ENCODE measurements around the gene PCOLCE2.

Gene PCOLCE2

DNA sequence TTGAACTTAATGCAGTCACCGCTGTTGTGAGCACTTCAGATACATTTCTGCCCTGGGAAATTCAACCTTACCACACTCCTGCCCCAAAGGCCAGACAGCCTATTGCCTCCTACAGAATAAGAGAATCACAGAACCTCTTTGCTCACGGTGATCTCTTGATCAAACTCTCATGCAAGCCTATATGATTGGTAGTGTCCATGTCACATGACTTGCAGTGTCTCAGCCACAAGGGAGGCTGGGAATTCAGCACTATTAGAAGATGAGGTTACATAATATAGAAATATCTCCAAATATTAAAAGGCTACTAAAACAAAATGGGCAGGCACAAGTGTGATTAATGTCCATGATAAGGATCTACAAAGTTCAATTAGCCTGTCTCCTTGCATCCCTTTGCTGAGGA is 3.8 kb upstream of the PCOLCE2 start:
- Mint-ChIP-seq H3K9me3 (peaks cover 5% of the 10 kb centered on the region), H3K27ac (no peak overlapping the region), H3K4me1 (peaks cover 10% of the 10 kb centered on the region), H3K4me3 (no peak overlapping the region), H3K36me3 (ENCODE audit: low read depth) (no peaks in the 10 kb centered on the region), H3K27me3 (ENCODE audit: low read depth, poor library complexity) (peaks cover 18% of the 10 kb centered on the region)
- TF ChIP-seq, protein P1, sequence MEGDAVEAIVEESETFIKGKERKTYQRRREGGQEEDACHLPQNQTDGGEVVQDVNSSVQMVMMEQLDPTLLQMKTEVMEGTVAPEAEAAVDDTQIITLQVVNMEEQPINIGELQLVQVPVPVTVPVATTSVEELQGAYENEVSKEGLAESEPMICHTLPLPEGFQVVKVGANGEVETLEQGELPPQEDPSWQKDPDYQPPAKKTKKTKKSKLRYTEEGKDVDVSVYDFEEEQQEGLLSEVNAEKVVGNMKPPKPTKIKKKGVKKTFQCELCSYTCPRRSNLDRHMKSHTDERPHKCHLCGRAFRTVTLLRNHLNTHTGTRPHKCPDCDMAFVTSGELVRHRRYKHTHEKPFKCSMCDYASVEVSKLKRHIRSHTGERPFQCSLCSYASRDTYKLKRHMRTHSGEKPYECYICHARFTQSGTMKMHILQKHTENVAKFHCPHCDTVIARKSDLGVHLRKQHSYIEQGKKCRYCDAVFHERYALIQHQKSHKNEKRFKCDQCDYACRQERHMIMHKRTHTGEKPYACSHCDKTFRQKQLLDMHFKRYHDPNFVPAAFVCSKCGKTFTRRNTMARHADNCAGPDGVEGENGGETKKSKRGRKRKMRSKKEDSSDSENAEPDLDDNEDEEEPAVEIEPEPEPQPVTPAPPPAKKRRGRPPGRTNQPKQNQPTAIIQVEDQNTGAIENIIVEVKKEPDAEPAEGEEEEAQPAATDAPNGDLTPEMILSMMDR (IDR thresholded peaks at IDR 0.05) = no peak
- no peak for DNase-seq

DNA sequence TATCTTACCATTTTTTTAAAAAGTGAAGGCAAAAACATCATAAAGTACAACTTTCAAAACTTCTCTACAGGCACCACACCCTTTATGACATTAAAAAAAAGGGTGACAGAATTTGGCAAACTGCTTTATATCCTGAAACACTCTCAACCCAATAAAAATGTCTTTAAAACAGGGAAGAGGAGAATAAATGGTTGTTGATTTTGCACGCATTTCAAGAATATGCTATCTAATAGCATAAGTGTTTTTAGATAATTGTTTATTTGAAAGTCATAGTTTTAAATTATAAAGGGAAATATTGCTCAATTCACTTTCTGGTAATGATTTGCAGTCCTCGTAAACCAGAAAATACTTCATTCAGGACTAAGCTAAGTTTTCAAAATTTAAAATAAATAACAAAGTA is 1.7 kb upstream of the PCOLCE2 start:
- Mint-ChIP-seq H3K36me3 (ENCODE audit: low read depth) (peaks cover 3% of the 10 kb centered on the region), H3K9me3 (peaks cover 5% of the 10 kb centered on the region), H3K4me1 (peaks cover 19% of the 10 kb centered on the region), H3K27me3 (ENCODE audit: low read depth, poor library complexity) (peaks cover 21% of the 10 kb centered on the region), H3K4me3 (no peak overlapping the region), H3K27ac (no peak overlapping the region)
- no peak for DNase-seq
- TF ChIP-seq, protein P1 (IDR thresholded peaks at IDR 0.05) = no peak

DNA sequence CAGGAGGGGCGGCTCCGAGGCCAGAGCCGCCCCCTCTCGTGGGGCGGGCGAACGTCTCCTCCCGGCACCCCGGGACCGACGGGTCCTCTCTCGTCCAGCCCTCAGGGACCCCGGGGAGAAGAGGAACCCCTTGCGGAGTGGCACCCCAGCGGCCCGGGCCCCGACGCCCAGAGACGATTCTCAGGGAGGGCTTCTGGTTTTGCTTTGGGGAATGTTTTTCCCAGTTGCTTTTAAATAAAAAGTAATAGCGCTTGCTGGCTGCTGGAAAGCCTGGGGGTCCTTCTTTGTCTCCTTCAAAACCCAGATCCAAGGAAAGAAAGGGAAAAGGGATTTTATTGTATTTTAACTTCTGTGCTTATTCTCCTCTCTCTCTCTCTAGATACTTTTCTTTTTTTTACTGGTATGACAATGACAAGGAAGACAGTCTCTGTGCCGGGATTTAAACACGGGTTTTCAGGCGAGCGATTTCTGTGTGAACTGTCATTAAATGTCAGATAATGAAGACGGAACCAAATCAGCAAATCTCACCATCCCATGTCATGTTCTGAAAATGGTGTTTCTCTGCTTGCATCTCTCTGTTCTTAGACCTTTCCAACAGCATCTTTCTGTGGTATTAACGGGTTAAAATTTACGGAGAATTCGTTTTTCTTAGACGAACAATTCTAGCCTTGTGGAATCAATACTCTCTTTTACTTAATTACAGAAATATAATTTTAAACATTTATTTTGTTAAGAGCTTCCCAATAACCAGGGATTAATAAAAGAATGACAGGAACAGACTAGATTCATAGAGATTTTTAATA is 530 bp upstream of the PCOLCE2 start:
- H3K27me3 Mint-ChIP-seq (ENCODE audit: low read depth, poor library complexity) = peaks cover 19% of the 10 kb centered on the region

DNA sequence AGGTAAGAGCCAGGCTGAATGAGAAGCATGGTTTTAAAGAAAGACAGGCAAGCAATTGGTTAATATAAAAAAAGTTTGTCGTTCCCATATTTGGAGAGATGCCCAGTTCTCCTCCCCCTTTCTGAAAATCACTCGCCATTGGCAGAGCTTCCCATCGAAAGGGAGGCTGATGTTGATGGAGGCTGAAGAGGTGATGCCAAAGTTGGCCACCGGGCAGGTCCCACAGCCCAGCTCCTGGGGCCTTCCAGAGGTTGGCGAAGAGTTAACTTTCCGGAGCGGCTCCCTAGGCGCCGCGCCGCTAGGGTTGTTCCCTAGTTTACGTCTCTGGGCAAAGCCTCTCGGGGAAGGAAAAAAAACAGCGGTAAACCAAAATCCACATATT is 793 bp downstream of the PCOLCE2 start:
- TF ChIP-seq, protein P1 (IDR thresholded peaks at IDR 0.05) = no peak
- H3K36me3 Mint-ChIP-seq (ENCODE audit: low read depth) = peaks cover 5% of the 10 kb centered on the region
- DNase-seq = no peak
- H3K4me3 Mint-ChIP-seq = peak overlapping the region; percentile 81
- peaks cover 19% of the 10 kb centered on the region for H3K27me3 Mint-ChIP-seq (ENCODE audit: low read depth, poor library complexity)
- H3K27ac Mint-ChIP-seq = no peak overlapping the region
- no peaks in the 10 kb centered on the region for H3K9me3 Mint-ChIP-seq
- peaks cover 19% of the 10 kb centered on the region for H3K4me1 Mint-ChIP-seq

More for the DNA sequence above, 530 bp upstream of the PCOLCE2 start:
- TF ChIP-seq, protein P1 (IDR thresholded peaks at IDR 0.05) = no peak
- DNase-seq = no peak
- Mint-ChIP-seq H3K36me3 (ENCODE audit: low read depth) (peaks cover 5% of the 10 kb centered on the region), H3K4me1 (peaks cover 19% of the 10 kb centered on the region), H3K27ac (no peak overlapping the region), H3K4me3 (peak overlapping the region; percentile 81), H3K9me3 (no peaks in the 10 kb centered on the region)

DNA sequence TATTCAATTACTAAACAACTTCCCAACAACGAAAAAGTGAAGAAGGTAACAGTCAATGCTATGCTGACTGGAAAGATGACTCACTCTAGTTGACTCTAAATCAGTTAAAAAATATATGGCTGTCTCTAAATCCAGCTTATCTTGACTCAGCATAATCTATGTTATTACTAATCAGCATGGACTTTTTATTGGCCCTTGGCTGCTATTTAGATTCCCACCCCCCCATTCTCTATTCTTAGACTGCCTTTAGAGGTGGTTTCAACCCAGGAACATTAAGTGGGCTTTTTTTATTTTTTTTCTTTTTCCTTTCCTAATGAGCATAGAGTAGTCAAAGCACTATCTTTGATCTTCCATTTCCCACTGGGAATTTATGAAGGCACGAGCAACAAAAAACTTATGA is 1.9 kb downstream of the PCOLCE2 start:
- TF ChIP-seq, protein P1 (IDR thresholded peaks at IDR 0.05) = no peak
- no peak for DNase-seq
- peak overlapping the region; percentile 81 for H3K4me3 Mint-ChIP-seq
- no peak overlapping the region for H3K27ac Mint-ChIP-seq
- no peaks in the 10 kb centered on the region for H3K9me3 Mint-ChIP-seq
- H3K36me3 Mint-ChIP-seq (ENCODE audit: low read depth) = peaks cover 5% of the 10 kb centered on the region
- H3K27me3 Mint-ChIP-seq (ENCODE audit: low read depth, poor library complexity) = peaks cover 15% of the 10 kb centered on the region
- peaks cover 19% of the 10 kb centered on the region for H3K4me1 Mint-ChIP-seq

DNA sequence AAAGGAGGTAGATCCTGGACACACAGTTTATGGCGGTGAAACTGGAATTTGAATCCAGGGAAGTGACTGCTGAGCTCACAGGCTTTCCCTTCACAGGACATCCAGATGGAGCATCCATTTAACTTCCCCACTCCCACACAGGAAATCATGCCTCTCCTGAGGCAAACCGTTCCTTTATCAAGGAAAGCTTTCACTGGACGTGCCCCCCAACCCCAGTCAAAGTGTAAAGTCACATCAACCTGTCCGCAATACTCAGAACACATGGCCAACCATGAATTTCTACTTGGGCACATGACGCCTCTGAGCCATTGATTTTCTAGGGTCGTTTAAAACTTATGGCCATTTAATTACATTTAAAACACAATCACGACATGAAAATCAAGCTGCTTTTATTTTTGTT is 2.9 kb downstream of the PCOLCE2 start:
- DNase-seq = no peak
- H3K4me1 Mint-ChIP-seq = peaks cover 19% of the 10 kb centered on the region
- TF ChIP-seq, protein P1 (IDR thresholded peaks at IDR 0.05) = no peak
- H3K4me3 Mint-ChIP-seq = no peak overlapping the region
- H3K9me3 Mint-ChIP-seq = no peaks in the 10 kb centered on the region
- H3K27ac Mint-ChIP-seq = no peak overlapping the region
- H3K36me3 Mint-ChIP-seq (ENCODE audit: low read depth) = peaks cover 5% of the 10 kb centered on the region
- H3K27me3 Mint-ChIP-seq (ENCODE audit: low read depth, poor library complexity) = peaks cover 15% of the 10 kb centered on the region
